GM12892 (cell line): ENCODE measurements around the gene GPD1.
A peak's percentile ranks its signal among the peaks of the same experiment; 100 is the strongest.
"Not testable (repeated sequence)": the region's sequence is repeated elsewhere in the genome, so short reads cannot be mapped to it uniquely, and the experiment has no call there.

Source experiments
- DNase-seq: peaks from one replicate; pipeline ENCODE4 v3.0.0; 2011; ENCODE audit not compliant: insufficient read length
- FAIRE-seq: peaks from 2 replicates; lab custom pipeline; 2011; peaks lifted over from hg19 to GRCh38; lab: Jason Lieb, UNC
- POLR2A ChIP-seq: IDR thresholded peaks from 2 replicates; pipeline ENCODE4 v1.6.1; 2011; ENCODE audit warnings: low read depth, low read length, control low read depth
- POLR2AphosphoS5 ChIP-seq: IDR thresholded peaks from 2 replicates; pipeline ENCODE4 v1.6.1; 2011; ENCODE audit warnings: low read depth, low read length, control low read depth
- TAF1 ChIP-seq: IDR thresholded peaks from 2 replicates; pipeline ENCODE4 v1.6.1; 2011; ENCODE audit warnings: low read depth, mild to moderate bottlenecking, control low read depth, low read length, borderline replicate concordance

Gene GPD1

DNA sequence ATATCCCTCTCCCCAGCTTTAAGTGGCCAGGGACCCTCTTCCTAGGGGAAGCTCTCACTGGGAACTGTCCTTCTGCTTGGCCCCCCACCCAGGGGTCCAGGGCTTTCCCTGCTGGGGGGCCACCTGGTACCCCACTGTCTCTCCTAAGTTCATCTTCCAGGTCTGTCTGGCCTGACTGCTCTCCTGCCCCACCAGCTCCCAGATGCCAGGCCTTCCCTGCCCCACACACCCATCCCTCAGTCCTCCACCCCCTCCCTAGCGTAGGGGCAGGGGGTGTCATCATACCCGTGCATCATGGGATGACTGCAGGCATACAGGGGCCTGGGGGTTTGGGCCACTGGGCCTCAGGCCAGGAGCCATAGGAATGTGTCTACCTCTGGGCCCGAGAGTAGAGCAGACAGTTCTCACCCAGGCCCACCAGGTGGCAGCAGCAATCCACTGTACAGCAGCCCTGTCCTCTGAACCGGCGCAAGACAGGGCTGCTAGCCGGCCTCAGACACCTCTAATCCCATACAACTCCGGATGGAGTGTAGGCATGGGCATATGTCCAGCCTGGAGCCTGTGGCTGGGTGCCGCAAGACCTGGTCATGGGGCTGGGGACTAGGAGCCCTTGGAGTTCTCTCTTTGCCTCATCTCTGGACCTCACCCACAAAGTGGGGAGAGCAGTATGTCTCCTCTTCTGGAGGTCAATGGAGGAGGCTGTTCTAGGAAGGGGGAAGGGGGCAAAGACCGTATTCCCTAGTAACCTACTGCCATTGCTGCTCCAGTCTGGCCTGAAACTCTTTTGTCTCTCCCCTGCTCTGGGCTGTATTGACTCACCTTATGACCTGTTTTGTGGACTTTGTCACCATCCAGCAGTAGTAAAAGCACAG lies 28.6 kb upstream of the GPD1 start:
- DNase-seq (peak; percentile 83), FAIRE-seq (peak; percentile 95)
- TF ChIP-seq POLR2A (no peak), TAF1 (no peak), POLR2AphosphoS5 (no peak)

DNA sequence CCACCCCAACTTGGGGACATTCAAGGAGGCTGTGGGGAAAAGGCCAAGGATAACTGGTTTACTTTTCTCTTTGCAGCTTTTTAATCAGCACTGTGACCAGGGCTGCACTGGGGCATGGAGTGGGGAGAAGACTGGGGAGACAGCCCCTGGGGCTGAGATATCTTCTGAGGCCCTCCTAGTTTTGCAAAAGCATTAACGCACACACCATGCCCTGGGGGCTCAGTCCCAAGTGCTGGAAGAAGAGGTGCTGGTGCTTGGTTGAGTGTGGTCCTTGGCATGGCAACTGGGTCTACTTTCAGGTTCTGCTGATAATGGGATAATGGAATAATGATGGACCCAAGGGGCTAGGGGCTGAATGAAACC lies 28.0 kb upstream of the GPD1 start:
- FAIRE-seq, result no peak
- TF ChIP-seq POLR2AphosphoS5 (no peak), TAF1 (no peak), POLR2A (no peak)
- no peak for DNase-seq

DNA sequence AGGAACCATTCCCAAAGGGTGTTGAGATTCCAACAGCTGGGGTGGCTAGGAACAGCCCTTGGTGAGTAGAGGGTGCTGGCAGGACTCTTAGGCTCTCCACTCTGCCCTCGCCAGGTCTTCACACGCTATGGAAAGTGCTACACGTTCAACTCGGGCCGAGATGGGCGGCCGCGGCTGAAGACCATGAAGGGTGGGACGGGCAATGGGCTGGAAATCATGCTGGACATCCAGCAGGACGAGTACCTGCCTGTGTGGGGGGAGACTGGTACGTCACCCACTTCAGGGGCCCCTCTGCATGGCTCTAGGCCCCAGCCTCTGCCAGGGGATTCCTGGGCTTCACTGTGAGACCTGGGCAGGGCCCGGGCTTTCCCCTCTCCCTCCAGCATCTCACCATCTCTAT lies 26.7 kb upstream of the GPD1 start:
- DNase-seq, result no peak
- FAIRE-seq, result no peak
- TF ChIP-seq POLR2AphosphoS5, result no peak
- TF ChIP-seq TAF1, result no peak
- TF ChIP-seq POLR2A, result no peak

DNA sequence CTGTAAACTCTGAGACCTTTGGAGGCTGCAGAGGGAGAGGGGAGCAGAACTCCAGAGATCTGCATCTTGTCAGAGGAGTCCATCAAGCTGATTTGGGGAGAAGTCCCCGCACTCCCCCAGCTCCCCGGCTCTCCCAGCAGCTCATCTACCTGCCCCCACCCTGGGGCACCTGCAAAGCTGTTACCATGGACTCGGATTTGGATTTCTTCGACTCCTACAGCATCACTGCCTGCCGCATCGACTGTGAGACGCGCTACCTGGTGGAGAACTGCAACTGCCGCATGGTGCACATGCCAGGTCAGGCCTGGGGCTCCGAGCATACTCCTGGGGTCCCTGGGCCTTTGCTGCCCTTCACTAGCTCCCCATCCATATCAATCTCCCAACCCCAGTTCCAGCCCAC lies 25.5 kb upstream of the GPD1 start:
- no peak for FAIRE-seq
- TF ChIP-seq POLR2A (no peak), TAF1 (no peak), POLR2AphosphoS5 (no peak)
- DNase-seq, result no peak

DNA sequence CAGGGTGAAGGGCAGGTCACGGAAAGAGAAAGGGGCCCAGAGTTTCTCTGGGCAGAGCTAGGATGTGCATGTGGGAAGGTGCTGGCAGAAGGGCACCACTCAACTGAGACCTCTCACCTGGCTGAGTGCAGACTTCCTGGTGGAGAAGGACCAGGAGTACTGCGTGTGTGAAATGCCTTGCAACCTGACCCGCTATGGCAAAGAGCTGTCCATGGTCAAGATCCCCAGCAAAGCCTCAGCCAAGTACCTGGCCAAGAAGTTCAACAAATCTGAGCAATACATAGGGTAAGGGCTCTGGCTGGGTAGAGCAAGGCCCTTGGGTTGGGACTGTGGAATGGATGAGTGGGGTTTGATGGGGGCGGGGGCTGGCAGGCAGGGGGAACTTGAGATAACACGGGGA lies 24.0 kb upstream of the GPD1 start:
- FAIRE-seq (no peak), DNase-seq (no peak)
- TF ChIP-seq POLR2AphosphoS5 (no peak), TAF1 (no peak), POLR2A (no peak)

DNA sequence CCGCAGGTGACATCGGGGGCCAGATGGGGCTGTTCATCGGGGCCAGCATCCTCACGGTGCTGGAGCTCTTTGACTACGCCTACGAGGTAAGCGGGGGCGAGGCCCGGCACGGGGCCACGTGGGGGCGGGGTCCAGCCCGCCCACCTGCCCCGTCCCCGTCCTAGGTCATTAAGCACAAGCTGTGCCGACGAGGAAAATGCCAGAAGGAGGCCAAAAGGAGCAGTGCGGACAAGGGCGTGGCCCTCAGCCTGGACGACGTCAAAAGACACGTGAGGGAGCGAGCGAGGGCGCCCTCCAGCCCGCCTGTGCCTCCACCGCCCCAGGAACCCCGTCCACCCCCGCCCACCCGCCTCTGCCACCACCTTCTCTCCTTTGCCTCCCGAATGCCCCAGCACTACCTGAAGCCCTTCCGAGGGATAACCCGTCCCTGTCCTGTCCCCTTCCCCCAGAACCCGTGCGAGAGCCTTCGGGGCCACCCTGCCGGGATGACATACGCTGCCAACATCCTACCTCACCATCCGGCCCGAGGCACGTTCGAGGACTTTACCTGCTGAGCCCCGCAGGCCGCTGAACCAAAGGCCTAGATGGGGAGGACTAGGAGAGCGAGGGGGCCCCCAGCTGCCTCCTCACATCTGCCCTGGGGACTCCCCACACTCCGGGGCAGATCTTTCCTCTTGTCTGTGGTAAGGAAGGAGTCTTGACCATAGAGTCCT lies 22.6 kb upstream of the GPD1 start:
- DNase-seq, result no peak
- FAIRE-seq, result no peak
- no peak for TF ChIP-seq POLR2A
- TF ChIP-seq TAF1, result no peak
- no peak for TF ChIP-seq POLR2AphosphoS5

DNA sequence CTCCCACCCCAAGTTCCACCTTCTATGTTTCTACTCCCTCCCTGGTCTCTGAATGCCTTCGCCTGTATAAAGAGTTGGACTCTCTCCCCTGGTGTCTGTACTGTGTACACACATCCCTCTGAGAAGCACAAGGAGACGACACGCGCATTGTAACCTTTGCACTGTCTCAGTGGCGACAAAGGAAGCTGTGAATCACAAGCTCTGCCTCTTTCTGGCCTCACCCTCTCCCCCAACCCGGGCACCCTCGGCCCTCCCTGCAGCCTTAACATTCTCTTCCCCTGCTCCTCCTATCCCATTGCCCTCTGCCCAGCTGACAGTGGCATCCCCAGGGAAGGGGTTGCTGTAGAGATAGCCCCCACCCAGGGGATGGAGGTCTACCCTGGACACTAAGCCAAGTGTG lies 21.2 kb upstream of the GPD1 start:
- DNase-seq (no peak), FAIRE-seq (no peak)
- no peak for TF ChIP-seq POLR2AphosphoS5
- no peak for TF ChIP-seq TAF1
- TF ChIP-seq POLR2A, result no peak

DNA sequence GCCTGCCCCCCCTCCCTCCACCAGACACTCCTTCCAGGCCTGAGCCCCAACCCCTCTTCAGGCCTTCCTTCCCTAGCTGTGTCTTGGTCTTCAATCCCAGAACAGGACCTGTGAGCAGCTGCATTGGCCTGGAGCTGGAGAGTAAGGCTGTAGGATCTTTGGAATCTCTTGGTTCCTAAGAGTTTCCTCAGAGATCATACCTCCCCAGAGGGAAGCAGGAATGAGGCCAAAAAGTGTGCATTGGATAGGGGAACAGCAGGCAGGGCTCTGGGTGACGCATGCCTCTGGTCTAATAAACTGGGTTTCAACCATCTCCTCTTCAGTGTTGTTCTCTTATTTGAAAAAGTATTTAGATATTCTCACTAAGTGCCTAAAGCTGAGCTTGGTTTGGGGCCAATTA lies 20.5 kb upstream of the GPD1 start:
- FAIRE-seq, result no peak
- no peak for TF ChIP-seq POLR2AphosphoS5
- no peak for TF ChIP-seq POLR2A
- TF ChIP-seq TAF1, result no peak
- DNase-seq, result no peak

DNA sequence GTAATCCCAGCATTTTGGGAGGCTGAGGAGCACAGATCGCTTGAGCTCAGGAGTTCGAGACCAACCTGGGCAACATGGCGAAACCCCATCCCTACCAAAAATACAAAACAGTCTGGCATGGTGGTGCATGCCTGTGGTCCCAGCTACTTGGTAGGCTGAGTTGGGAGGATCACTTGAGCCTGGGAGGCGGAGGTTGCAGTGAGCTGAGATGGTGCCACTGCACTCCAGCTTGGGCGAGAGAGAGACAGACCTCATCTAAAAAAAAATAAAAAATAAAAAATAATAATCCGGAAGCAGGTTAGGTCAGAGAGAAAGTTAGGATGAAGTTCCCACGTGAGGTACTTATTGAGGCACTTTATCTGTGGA lies 19.4 kb upstream of the GPD1 start:
- FAIRE-seq, DNase-seq: not testable (repeated sequence)

DNA sequence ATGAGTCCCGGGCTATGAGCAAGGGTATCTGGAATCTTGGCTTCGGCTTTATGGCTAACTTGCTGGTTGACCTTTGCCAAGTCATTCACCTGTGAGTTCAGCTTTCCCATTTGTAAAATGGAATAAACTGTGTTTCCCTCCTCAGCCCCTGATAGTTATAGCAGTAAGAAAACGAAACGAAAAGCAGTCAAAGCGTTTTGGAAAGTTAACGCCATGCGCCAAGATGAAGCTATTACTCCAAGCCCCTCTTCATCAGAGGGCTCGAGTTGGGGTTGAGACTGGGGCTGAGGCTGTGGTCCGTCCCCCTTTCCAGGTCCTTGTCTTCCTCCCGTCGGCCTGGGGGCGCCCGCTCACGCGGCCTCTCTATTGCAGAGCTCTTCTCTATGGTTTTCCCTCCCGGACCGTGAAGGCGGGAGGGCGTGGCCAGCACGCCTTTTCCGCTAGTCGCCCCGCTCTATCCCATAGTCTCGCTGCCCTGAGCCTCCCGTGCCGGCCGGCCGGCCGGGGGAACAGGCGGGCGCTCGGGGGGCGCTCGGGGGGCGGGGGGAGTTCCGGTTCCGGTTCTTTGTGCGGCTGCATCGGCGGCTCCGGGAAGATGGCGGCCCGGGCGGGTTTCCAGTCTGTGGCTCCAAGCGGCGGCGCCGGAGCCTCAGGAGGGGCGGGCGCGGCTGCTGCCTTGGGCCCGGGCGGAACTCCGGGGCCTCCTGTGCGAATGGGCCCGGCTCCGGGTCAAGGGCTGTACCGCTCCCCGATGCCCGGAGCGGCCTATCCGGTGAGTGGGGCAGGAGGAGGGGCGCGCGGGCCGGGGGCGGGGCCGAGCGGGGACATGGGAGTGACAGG lies 18.8 kb upstream of the GPD1 start, which contains the start of gene SMARCD1:
TSS of gene SMARCD1 (plus strand) at position 568 of the 840 bp plus-strand sequence. CDS start at position 596, 28 bp downstream.
- peak; percentile 48; the same call in 1 of the 2 replicates for TF ChIP-seq POLR2A
- peak; percentile 64; the same call in 1 of the 2 replicates for TF ChIP-seq TAF1
- TF ChIP-seq POLR2AphosphoS5, result peak; percentile 64; the same call in 1 of the 2 replicates
- FAIRE-seq, result peak; percentile 92
- DNase-seq, result peak; percentile 90

DNA sequence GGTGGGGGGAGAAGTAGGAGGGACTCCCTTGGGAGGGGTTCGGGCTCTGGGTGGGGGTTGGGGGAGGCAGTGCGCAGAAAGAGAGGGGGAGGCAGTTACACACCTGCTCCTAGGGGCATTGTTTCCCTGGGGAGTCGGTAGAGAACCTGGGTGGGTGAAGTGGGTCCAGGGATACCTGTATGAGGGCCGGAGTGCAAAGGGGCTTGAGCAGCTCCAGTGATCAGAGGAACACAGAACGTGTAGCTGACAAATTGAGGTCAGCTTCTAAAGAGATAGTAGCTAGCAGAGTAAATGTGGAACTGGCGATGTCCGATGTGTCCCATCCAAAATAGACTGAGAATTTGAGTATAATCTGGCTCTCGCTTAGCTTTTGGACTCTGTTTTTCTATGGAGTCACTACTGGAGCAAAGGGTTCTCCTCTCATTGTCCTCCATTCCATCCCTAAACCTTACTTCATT lies 18.2 kb upstream of the GPD1 start:
- no peak for DNase-seq
- no peak for TF ChIP-seq POLR2AphosphoS5
- no peak for TF ChIP-seq POLR2A
- TF ChIP-seq TAF1, result no peak
- FAIRE-seq, result no peak
